Astrocyte (in vitro differentiated cells and primary cell): Measurements from ENCODE around the gene CTNNA3.

ENCODE experiments used
- EZH2 ChIP-seq: IDR thresholded peaks from 2 replicates; pipeline ENCODE4 v1.6.1; 2012; ENCODE audit warnings: mild to moderate bottlenecking, low read length, inconsistent platforms; ENCODE audit not compliant: insufficient read depth
- TF ChIP-seq, protein P1 (sequence below): IDR thresholded peaks from 2 replicates; pipeline ENCODE4 v1.5.1; 2011; ENCODE audit warnings: low read depth, mild to moderate bottlenecking, inconsistent platforms, low read length, moderate library complexity; ENCODE audit not compliant: insufficient read depth

- TF ChIP-seq, protein P1, sequence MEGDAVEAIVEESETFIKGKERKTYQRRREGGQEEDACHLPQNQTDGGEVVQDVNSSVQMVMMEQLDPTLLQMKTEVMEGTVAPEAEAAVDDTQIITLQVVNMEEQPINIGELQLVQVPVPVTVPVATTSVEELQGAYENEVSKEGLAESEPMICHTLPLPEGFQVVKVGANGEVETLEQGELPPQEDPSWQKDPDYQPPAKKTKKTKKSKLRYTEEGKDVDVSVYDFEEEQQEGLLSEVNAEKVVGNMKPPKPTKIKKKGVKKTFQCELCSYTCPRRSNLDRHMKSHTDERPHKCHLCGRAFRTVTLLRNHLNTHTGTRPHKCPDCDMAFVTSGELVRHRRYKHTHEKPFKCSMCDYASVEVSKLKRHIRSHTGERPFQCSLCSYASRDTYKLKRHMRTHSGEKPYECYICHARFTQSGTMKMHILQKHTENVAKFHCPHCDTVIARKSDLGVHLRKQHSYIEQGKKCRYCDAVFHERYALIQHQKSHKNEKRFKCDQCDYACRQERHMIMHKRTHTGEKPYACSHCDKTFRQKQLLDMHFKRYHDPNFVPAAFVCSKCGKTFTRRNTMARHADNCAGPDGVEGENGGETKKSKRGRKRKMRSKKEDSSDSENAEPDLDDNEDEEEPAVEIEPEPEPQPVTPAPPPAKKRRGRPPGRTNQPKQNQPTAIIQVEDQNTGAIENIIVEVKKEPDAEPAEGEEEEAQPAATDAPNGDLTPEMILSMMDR = no peak
- TF ChIP-seq EZH2 = no peak
These were observed 949.3 kb downstream of the CTNNA3 start for GRCh38 chr10:66746711-66747110.
